ENCODE data around the gene NAGA.
"Not testable (repeated sequence)": the region's sequence is repeated elsewhere in the genome, so short reads cannot be mapped to it uniquely, and the experiment has no call there.

The NAGA gene

DNA sequence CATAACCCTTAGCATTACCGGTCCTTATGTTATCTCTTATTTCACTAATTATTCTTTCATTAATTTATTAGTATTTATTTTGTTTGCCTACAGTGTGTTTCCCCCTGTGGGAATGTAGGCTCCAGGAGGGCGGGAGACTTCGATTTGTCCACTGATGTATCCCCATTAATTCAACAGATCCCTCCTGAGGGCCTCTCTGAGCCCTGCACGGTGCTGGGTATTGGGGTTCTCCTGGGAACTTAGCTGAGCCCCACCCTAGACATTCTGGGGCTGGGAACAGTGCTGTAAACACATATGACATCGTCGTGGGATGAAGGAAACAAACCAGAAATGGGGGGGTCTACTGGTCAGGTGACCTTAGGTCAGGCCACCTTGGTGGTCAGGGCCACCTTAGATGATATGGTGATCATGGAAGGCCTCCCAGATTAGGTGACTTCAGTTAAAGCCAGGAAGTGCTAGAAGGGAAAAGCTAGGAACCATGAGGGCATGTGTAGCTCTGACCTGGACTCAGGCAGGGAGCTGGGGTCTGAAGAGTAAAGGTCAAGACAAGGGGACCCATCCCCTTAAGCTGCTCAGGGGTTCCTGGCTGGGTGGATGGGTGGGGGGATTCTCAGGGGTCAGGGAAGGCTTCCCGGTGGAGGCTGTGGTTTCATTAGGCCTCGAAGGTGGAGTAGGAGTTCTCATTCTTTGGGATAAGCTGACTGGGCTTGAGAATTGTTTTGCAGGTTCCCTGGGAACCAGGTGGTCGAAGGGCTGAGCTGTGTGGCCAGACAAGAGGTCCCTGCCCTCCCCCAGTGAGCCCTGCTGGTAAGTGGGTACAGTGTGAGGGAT, 4.4 kb upstream of the NAGA start:
- DNase-seq, result no peak

GRCh38 chr22:42074132-42074811, 3.7 kb upstream of the NAGA start, which contains the start of gene PHETA2:
Gene PHETA2, plus strand, starts transcription at chr22:42074248. Its CDS starts 3,046 bp downstream, at chr22:42077294.
- DNase-seq, result no peak

DNA sequence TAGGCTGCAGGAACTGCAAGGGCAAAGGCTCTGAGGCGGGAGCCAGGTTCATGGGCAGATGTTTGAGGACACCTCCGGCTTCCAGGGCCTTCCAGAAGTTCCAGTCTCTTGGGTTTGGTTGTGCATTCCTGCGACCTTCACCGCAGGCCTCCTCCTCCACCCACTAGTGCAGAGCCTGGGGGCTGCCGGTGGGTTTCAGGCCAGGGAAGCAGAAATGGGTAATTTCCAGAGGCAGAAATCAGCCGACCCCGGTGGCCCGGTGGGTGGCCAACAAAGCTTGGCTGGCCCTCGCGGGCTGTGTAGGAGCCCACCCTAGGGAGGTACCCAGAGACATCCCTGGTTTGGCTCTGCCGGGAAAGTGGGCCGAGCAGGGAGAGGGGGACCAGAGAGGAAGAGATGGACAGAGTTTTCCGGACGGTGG, 3.0 kb upstream of the NAGA start:
- DNase-seq, result no peak

GRCh38 chr22:42072606-42073330, 2.2 kb upstream of the NAGA start:
- DNase-seq, result no peak

DNA sequence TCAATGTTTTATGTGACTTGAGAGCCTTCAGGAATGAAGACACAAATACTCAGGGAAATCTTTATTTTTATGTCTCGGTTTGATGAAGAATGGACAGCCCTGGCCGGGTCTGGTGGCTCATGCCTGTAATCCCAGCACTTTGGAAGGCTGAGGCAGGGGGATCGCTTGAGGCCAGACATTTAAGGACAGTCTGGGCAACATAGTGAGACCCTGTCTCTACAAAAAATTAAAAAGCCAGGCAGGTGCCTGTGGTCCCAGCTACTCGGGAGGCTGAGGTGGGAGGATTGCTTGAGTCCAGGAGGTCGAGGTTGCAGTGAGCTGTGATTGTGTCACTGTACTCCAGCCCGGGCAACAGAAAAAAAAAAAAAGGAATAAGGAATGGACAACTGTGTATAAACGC, 896 bp upstream of the NAGA start:
- not testable (repeated sequence) for DNase-seq

DNA sequence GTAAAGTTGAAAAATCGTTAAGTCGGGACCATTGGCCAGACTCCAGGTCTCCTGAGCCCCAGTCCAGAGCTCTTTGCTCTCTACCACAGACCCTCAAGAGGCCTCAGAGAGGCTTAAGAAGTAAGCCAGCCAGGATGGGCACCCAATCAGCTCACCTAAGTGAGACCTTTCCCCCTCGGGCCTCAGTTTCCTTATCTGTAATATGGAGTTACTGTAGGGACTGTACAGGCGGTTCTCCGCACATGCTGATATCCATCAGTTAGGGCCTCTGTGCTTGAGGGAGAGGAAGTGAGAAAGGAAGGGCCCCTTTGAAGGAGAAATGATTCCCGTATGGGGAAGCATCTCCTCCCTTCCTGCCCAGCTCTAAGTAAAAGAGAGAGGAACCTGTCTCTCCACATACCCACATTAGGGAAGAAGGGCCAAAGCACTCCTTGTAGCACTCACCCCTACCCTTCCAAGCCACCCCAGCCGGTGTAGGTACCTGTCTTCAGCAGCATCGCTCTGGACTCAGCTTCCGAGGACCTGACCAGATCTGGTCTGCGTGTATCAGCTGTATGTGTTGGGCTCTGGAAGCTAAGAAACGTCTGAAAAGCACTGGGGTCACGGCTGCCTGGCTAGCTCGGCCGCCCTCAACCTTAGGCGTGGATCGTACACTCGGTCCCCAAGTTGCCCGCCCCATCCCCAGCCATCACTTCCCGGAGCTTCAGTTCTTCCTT, 653 bp downstream of the NAGA start:
- DNase-seq, result no peak

DNA sequence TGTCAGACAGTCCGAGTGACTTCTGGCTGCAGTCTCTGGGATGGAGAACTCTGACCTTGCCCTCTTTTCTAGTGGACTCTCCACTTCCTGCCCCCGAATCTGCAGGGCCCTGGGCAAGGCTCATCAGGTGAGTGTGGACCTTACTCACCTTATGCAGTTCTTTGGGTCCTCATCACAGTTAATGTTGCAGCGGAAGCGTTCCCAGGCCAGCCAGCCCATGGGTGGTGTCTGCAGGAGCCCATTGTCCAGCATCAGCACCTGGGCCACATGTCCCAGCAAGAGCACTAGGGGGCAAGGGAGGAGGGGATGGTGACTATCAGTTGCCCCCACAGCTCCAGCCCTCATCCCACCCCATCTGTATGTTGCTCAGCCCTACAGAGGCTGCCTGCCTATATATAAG, 2.3 kb downstream of the NAGA start:
- DNase-seq, result no peak

DNA sequence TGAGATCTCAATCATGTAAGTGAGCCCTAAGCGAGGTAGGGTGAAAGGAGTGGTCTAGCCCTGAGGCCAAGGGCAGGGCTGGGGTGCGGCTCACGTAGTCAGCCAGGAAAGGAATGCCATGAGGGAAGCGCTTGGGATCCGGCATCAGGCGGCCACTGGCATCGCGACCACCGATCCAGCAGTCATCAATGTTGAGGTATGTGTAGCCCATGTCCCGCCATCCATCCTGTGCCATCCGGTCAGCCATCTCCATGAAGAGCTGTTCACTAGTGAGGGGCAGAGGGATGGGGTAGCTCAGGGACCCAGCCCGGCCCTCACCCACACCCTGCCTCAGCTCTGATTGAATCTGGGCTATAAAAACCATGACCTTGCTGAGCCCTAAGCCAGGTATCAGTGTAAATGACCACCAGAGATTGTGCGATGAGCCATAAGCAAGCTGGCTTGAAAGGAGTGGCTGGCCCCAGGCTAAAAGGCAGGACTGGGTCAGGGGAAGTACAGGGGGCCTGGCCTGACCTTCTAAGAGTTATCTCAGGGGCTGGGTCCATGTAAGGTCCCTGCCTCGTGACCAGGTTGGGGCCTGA, 2.9 kb downstream of the NAGA start:
- DNase-seq, result no peak

GRCh38 chr22:42066937-42067336, 3.7 kb downstream of the NAGA start:
- no peak for DNase-seq

GRCh38 chr22:42066126-42066761, 4.4 kb downstream of the NAGA start:
- no peak for DNase-seq

GRCh38 chr22:42065438-42066125, 5.0 kb downstream of the NAGA start:
- DNase-seq, result no peak

- no peak for DNase-seq
These were observed 6.0 kb downstream of the NAGA start for GRCh38 chr22:42064629-42065028.

DNA sequence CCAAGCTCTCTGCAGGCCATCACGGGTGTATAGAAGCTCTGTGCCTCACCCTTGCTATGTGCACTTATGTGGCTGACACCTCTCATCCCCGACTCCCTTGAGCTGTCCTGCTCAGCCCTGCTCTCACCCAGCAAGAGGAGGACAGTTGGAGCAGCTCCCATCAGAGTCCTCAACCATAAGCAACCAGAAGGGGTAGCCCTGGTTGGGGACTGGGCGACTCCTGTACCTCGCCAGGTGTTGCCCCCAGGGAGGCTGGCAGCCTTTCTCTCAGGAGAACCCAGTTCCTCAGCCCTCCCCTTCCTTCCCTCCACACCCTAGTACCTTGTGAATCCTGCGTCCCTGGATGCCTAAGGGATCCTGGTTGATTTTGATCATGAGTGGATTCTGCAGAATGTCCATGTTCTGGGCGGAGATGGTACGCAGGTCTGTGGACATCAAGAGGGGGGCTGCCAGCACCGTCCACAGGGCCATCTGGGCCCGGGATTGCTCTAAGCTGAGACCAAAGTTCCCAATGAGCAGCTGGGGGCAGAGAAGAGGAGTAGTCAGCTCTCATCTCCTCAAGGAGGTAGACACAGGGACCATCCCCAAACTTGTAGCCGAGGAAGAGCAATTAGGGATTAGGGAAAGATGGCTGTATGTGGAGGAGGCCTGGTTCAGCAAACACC, 8.0 kb downstream of the NAGA start:
- DNase-seq, result no peak

DNA sequence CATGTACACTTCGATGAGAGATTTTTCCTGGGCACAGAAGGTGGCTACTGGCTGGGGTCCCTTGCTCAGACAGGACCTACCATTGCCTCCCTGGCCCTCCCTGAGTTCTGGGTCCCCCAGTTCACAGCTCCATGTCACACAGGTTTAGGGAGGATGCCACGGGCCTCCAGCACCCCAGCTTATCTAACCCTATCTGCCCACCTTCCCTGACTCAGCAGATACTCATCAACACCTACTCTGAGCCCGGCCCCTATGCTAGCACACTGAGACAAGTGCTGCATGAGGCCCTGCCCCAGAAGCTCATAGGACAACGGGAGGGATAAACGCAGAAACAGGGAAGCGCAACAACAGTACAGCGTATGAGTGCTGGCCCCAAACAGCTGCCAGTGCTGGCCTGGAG, 9.6 kb downstream of the NAGA start:
- no peak for DNase-seq

- DNase-seq, result no peak
These were observed 10.1 kb downstream of the NAGA start for GRCh38 chr22:42060489-42060888.

- no peak for DNase-seq
These were observed 13.7 kb downstream of the NAGA start for GRCh38 chr22:42056757-42057511.

- DNase-seq, result no peak
These were observed 17.8 kb downstream of the NAGA start for GRCh38 chr22:42052765-42053164.

- DNase-seq, result no peak
These were observed 19.9 kb downstream of the NAGA start for GRCh38 chr22:42050641-42051180.

- no peak for DNase-seq
These were observed 28.8 kb downstream of the NAGA start for GRCh38 chr22:42041784-42042183.

GRCh38 chr22:42039271-42039670, 31.3 kb downstream of the NAGA start:
- DNase-seq, result no peak
